Right cardiac atrium (tissue), 5 donors: Measurements from ENCODE around the gene CEP112. TPM values are rescaled to one million over a fixed set of nuclear protein-coding genes. Genes with fewer than 3 reads are reported as not detected.

Source experiments
- ATAC-seq, 2 donors: fragments of 200-7000 bp; cut with Tn5 transposase; one replicate each; pipeline versions ENCODE4 v1.8.0 to v1.9.1; 2020; ENCODE audit warnings: moderate library complexity in 2 of 2, mild to moderate bottlenecking in 1 of 2
- DNase-seq, 3 donors: peaks; one replicate each; pipeline ENCODE4 v3.0.0-alpha.2; 2020
- H3K27ac ChIP-seq: one replicate; pipeline ENCODE4 v1.5.1; 2013; ENCODE audit warnings: mild to moderate bottlenecking, low read length, control low read depth, moderate library complexity
- H3K27me3 ChIP-seq: one replicate; pipeline ENCODE4 v1.6.1; 2013; ENCODE audit not compliant: control insufficient read depth, insufficient read depth
- H3K4me1 ChIP-seq: one replicate; pipeline ENCODE4 v1.6.1; 2013; ENCODE audit warnings: low read length; ENCODE audit not compliant: control insufficient read depth, insufficient read depth
- H3K4me3 ChIP-seq: one replicate; pipeline ENCODE4 v1.5.1; 2013; ENCODE audit warnings: low read length, control low read depth
- H3K9me3 ChIP-seq: one replicate; pipeline ENCODE4 v1.6.1; 2013; ENCODE audit warnings: low read length; ENCODE audit not compliant: control insufficient read depth
- WGBS: extraction: QIAGEN DNeasy Blood & Tissue Kit; methylation state at CpG from one replicate; pipeline ENCODE4 v1.1.7; 2013; 5-methylcytosine and 5-hydroxymethylcytosine counted together
- intact Hi-C, 4 donors: fragments of 100-400 bp; cut with DNase I; formaldehyde crosslinking; loops; one replicate each; pipeline versions ENCODE4 v1.11.0 to v1.14.0; 2022 to 2023
- polyA plus RNA-seq: library from polyadenylated mRNA; stranded (reverse); fragments of 200-250 nt; gene quantifications from one replicate; pipeline ENCODE4 v1.2.3, GENCODE V29; 2013
- total RNA-seq, 4 donors: library from RNA; stranded (reverse); fragmentation: NEBNext Ultra II Directional; extraction: Animal tissue kit (Norgen Biotek cat#: 25700); gene quantifications; one replicate each; pipeline ENCODE4 v1.2.1, GENCODE V29; 2021
- donor health status: healthy with polysubstance abuse.
- donor health status: DM: no; HTN: yes; CAD: no.
- donor health status: DM: no; HTN: no; CAD: no.
- donor health status: DM: no; HTN: yes; CAD: no; lungs with severe emphysema.
- donor health status: DM: yes; HTN: yes; CAD: no.

Gene CEP112
- total and polyA plus RNA-seq, 5 donors, result 11.1 to 23.1 (median 18.0) TPM

DNA sequence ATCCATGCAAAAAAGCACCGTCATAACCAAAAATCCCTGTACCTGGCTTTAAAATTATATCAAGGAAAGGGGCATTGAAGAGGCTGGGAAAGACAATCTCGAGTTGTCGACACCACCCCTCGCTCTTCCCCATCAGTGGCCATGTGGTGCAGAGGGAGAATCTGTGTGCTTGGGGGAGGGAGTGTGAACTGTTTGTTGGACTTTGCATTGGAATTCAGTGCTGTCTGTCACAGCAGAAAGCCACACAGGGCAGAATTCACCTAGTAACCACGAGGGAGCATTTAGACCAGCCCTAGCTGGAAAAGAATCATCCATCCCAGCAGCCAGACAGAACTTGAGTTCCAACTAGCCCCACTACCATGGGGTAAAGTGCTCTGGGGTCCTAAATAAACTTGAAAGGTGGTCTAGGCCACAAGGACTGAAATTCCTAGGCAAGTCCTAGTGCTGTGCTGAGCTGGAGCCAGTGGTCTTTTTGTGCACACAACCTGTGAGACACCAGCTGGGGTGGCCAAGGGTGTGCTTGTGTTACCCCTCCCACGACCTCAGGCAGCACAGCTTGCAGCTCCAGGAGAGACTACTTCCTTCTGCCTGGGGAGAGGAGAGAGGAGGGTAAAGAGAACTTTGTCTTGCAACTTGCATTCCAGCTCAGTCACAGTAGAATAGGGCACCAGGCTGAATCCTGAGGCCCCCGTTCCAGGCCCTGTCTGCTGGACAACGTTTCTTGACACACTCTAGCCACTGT, 11.5 kb upstream of the CEP112 start:
- ATAC-seq (no peak), DNase-seq (no peak)
- Histone ChIP-seq H3K27me3 (no peaks in the 10 kb centered on the region), H3K4me3 (no peak overlapping the region), H3K27ac (no peak overlapping the region), H3K9me3 (no peaks in the 10 kb centered on the region), H3K4me1 (no peaks in the 10 kb centered on the region)
- WGBS, result 83% methylated on average over 8 of the region's 8 CpGs
- intact Hi-C loops, result no loop called here

DNA sequence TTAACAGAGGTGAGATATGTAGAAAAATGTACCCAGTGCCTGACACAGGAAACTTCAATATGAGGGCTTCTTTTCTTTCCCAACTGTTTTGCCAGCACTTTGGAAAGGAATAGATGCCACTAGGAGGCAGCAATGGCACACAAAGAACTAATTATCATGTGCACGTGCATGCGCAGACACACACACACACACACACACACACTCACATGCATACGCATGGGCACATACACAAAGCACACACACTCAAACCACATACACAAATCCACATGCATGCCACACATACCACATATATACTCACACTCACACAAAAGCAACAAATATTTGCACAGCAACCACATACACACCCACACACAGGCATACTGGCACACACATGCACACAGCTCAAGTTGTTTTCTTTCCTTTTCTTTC, 8.8 kb upstream of the CEP112 start:
- WGBS, result 7% methylated on average over 3 of the region's 3 CpGs
- H3K27ac ChIP-seq, result no peak overlapping the region
- peak in 1 of 2 donors; percentile 29 for ATAC-seq
- peak in 2 of 3 donors; percentile 16 to 64 for DNase-seq
- H3K4me3 ChIP-seq, result no peak overlapping the region
- H3K9me3 ChIP-seq, result no peaks in the 10 kb centered on the region
- H3K27me3 ChIP-seq, result no peaks in the 10 kb centered on the region
- no peaks in the 10 kb centered on the region for H3K4me1 ChIP-seq
- intact Hi-C loops, result no loop called here

DNA sequence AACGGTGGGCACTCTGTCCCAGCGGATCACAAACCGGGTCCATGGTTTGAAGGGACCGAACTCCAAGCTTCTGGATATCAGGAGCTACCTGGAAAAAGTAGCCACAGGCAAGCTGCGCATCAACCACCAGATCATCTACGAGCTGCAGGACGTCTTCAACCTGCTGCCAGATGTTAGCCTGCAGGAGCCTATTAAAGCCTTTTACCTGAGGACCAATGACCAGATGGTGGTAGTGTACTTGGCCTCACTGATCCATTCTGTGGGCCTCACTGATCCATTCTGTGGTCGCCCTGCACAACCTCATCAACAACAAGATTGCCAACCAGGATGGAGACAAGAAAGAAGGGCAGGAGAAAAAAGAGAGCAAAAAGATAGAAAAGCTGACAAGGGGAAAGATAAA, 6.3 kb upstream of the CEP112 start:
- DNase-seq (no peak), ATAC-seq (no peak)
- intact Hi-C loops, result no loop called here
- H3K9me3 ChIP-seq, result no peaks in the 10 kb centered on the region
- H3K4me3 ChIP-seq, result no peak overlapping the region
- 95% methylated on average over 8 of the region's 8 CpGs for WGBS
- H3K4me1 ChIP-seq, result no peaks in the 10 kb centered on the region
- H3K27ac ChIP-seq, result no peak overlapping the region
- H3K27me3 ChIP-seq, result no peaks in the 10 kb centered on the region

DNA sequence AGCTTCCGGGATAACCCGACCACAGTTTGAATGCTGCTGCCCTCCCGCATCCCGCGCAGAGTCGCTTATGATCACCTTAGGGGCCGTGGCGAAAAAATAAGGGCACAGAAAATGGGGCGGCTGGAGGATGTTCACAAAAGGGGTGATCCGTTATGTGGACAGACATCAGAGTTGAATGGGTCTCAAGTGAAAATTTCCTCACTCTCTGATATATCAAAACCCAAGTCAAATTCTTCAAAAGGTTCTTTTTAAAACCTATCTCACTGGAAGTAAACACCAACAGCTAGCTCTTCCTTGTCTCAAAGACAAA, 400 bp upstream of the CEP112 start:
- ATAC-seq (no peak), DNase-seq (no peak)
- H3K4me3 ChIP-seq, result peak overlapping the region; percentile 82
- WGBS, result 1% methylated on average over 10 of the region's 10 CpGs
- no peaks in the 10 kb centered on the region for H3K9me3 ChIP-seq
- intact Hi-C loops, result no loop called here
- no peak overlapping the region for H3K27ac ChIP-seq
- no peaks in the 10 kb centered on the region for H3K4me1 ChIP-seq
- no peaks in the 10 kb centered on the region for H3K27me3 ChIP-seq

DNA sequence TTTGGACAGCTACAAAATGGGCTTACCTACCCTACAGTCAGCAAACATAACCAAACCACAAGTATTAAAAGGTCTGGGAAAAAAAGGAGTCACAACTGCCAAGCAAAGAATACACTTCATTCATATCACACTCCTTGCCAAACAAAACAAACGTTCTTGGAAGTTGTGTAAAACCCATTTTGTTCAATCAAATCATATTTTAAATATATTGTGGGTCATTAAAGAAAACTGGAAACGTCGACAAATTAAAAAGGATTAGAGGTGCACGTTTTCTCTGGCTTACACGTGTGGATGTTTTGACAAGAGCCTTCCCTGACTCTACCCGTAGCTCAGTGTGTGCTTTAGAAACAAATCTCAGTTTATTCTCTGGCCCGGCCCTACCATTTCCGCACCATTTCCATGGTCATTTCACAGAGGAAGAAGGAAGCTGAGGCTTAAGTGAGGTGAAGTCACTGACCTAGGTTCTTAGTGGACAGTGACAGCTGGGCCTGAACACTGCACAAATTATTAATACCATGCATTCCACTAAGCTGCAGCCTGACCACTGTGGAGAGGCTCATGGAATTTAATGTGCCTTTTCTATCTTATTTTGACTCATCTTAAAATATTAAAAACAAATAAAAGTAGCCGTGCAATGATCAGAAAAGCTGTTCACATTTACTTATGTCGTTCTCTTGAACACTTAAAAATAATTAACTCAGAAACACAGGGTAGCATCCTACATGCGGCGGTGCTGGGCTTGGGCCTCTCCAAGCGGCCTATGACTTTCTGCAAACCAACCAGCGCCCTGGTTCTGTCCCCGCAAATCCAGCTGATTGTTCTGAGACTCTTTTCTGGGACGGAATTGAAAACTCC, 968 bp downstream of the CEP112 start:
- no peaks in the 10 kb centered on the region for H3K4me1 ChIP-seq
- intact Hi-C loops, result no loop called here
- ATAC-seq, result peak; percentile 47 to 66
- peak overlapping the region; percentile 82 for H3K4me3 ChIP-seq
- no peaks in the 10 kb centered on the region for H3K9me3 ChIP-seq
- whole genome bisulfite sequencing, result 14% methylated on average over 16 of the region's 16 CpGs
- DNase-seq, result peak in 1 of 3 donors; percentile 52
- no peaks in the 10 kb centered on the region for H3K27me3 ChIP-seq
- peak overlapping the region; percentile 66 for H3K27ac ChIP-seq

DNA sequence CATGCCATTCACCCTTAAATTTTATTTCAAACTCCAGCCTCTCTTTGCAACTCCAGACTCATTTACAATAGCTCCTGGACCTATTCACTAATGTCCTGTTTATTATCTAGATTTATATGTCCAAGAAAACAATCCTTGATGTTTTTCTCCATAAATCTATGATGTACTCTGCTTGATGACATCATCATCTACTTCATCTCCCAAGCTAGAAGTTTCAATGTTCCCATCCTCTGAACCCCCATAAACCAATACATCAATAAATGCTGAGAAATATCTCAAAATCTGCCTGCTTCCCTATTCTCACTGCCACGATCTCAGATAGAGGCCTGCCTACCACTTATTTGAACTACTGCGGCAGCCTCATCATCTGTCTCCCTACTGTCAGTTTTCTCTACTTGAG, 4.2 kb downstream of the CEP112 start:
- intact Hi-C loops, result no loop called here
- 97% methylated on average over 2 of the region's 2 CpGs for WGBS
- no peak for ATAC-seq

DNA sequence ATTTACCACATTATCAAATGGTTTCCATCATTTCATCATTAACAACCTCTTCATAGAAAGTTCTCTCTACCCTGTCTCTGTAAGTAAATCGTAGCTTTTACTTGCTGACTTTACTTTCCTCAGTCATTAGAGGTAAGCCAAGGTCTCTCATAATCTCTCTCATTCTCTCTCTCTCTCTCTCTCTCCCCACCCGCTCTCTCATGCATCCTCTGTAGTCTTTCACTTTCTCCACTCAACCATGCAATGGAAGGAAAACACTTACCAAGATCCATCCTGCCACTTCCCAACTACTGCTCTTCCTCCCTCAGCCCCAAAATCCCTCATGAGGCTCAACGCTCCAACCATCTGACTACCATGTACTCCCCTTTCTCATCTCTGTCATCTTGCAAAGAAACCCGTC, 6.1 kb downstream of the CEP112 start:
- DNase-seq (no peak), ATAC-seq (no peak)
- no peaks in the 10 kb centered on the region for H3K27me3 ChIP-seq
- 98% methylated on average over 4 of the region's 4 CpGs for whole genome bisulfite sequencing
- no peak overlapping the region for H3K4me3 ChIP-seq
- H3K27ac ChIP-seq, result no peak overlapping the region
- intact Hi-C loops, result no loop called here
- no peaks in the 10 kb centered on the region for H3K9me3 ChIP-seq
- no peaks in the 10 kb centered on the region for H3K4me1 ChIP-seq

More for the DNA sequence above, 4.2 kb downstream of the CEP112 start:
- no peak for DNase-seq
- no peaks in the 10 kb centered on the region for H3K9me3 ChIP-seq
- no peak overlapping the region for H3K4me3 ChIP-seq
- no peak overlapping the region for H3K27ac ChIP-seq
- no peaks in the 10 kb centered on the region for H3K4me1 ChIP-seq
- no peaks in the 10 kb centered on the region for H3K27me3 ChIP-seq

DNA sequence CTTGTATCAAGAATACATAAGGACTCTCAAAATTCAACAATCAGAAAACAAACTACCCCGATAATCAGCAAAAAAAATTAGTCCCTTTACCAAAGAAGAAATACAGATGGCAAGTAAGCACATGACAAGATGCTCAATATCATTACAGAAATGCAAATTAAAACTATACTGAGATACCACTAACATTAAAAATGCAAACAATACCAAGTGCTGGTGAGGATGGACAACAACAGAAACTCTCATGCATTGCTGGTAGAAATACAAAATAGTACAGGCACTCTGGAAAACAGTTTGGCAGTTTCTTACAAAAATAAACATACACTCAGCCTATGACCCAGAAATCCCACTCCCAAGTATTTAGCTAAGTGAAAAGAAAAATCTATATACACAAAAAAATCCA, 7.5 kb downstream of the CEP112 start:
- WGBS, result 100% methylated on average over 1 of the region's 1 CpG
- no peak for DNase-seq
- intact Hi-C loops, result no loop called here
- ATAC-seq, result no peak
- Histone ChIP-seq H3K9me3 (no peaks in the 10 kb centered on the region), H3K4me3 (no peak overlapping the region), H3K27me3 (no peaks in the 10 kb centered on the region), H3K27ac (no peak overlapping the region), H3K4me1 (no peaks in the 10 kb centered on the region)

DNA sequence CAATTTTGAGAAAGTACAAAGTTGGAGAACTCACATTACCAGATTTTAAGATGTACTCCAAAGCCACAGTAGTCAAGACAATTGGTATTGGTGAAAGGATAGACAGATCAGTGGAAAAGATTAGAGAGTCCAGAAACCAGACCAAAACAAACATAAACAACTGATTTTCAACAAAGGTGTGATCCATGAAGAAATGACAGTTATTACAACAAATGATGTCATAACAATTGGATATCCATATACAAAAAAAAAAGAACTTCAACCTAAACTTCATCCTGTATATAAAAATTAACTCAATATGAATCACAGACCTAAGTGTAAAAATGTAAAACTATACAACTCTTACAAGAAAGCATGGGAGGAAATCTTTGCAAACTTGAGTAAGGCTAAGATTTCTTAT, 8.4 kb downstream of the CEP112 start:
- intact Hi-C loops, result no loop called here
- DNase-seq (no peak), ATAC-seq (no peak)
- Histone ChIP-seq H3K4me3 (no peak overlapping the region), H3K4me1 (no peaks in the 10 kb centered on the region), H3K27me3 (no peaks in the 10 kb centered on the region), H3K9me3 (no peaks in the 10 kb centered on the region), H3K27ac (no peak overlapping the region)

DNA sequence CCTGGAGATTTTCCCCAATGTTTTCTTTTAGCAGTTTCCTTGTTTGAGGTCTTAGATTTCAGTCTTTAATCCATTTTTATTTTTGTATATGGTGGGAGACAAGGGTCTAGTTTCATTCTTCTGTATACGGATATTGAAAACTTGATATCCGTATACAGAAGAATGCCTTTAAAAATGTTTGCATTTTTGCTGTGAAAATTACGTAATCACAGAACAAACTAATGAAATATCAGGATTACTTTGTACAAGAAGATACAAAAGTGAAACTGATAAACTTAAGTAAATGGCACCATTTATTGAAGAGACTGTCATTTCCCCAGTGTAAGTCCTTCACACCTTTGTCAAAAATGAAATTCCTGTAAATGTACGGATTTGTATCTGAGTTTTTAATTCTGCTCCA, 13.3 kb downstream of the CEP112 start:
- DNase-seq (no peak), ATAC-seq (no peak)
- WGBS, result 98% methylated on average over 4 of the region's 4 CpGs
- no peak overlapping the region for H3K27ac ChIP-seq
- no peak overlapping the region for H3K4me3 ChIP-seq
- intact Hi-C loops, result loop anchor here in 1 of 4 donors (10.0 kb wide), 1 partner anchor 904 kb away; no protein-coding TSS in a partner anchor
- H3K9me3 ChIP-seq, result no peaks in the 10 kb centered on the region
- no peaks in the 10 kb centered on the region for H3K4me1 ChIP-seq
- H3K27me3 ChIP-seq, result no peaks in the 10 kb centered on the region

DNA sequence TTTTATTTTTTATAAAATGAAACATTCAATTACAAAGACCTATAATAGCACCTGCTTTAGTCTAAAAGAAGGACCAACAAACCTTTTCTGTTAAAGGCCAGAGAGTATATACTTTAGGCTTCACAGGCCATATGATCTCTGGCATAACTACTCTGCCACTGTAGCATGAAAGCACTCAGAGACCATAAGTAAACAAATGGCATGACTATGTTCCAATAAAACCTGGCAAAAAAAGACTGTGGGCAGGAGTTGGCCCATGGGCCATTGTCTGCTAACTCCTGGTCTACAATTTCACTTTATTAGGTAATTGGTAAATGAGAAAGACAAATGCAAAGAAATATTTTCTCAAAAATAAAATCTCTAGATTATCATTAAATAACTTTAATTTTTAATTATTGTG, 14.9 kb downstream of the CEP112 start:
- no peaks in the 10 kb centered on the region for H3K27me3 ChIP-seq
- ATAC-seq (no peak), DNase-seq (no peak)
- H3K4me3 ChIP-seq, result no peak overlapping the region
- H3K4me1 ChIP-seq, result no peaks in the 10 kb centered on the region
- no peaks in the 10 kb centered on the region for H3K9me3 ChIP-seq
- intact Hi-C loops, result loop anchor here in 1 of 4 donors (10.0 kb wide), 1 partner anchor 902 kb away; no protein-coding TSS in a partner anchor
- H3K27ac ChIP-seq, result no peak overlapping the region
